Measurements from ENCODE around the gene GOLGA8J. TPM values are rescaled to one million over a fixed set of nuclear protein-coding genes. Genes with fewer than 3 reads are reported as not detected.

GOLGA8J gene
- total and polyA plus RNA-seq, 8 donors = 0.07 to 0.59 (median 0.23) TPM; not detected in 3

GRCh38 chr15:30046430-30046829 is 36.3 kb upstream of the GOLGA8J start:
- peaks cover 0 to 5% (median 0%) of the 10 kb centered on the region in 3 donors for H3K4me1 ChIP-seq
- intact Hi-C loops (cut with DNase I) = no loop called here
- no peak for FAIRE-seq
- WGBS, 2 donors = 60 to 65% methylated on average over 2 of the region's 2 CpGs
- no peaks in the 10 kb centered on the region for H3K36me3 ChIP-seq
- H3K9me3 ChIP-seq = no peaks in the 10 kb centered on the region
- DNase-seq = no peak
- TF ChIP-seq CTCF (IDR thresholded peaks at IDR 0.05) = no peak
- no peak overlapping the region for H3K27ac ChIP-seq
- no peak overlapping the region for H3K4me3 ChIP-seq
- H3K27me3 ChIP-seq = no peaks in the 10 kb centered on the region
- no peak for ATAC-seq

GRCh38 chr15:30055604-30056003 is 27.2 kb upstream of the GOLGA8J start:
- Histone ChIP-seq H3K27me3 (no peaks in the 10 kb centered on the region), H3K4me1 (no peaks in the 10 kb centered on the region), H3K36me3 (no peaks in the 10 kb centered on the region), H3K4me3 (no peak overlapping the region), H3K9me3 (no peaks in the 10 kb centered on the region), H3K27ac (no peak overlapping the region)
- FAIRE-seq (no peak), ATAC-seq (no peak), DNase-seq (no peak)
- intact Hi-C loops (cut with DNase I) = no loop called here
- TF ChIP-seq CTCF (IDR thresholded peaks at IDR 0.05) = no peak
- 79 to 84% methylated on average over 3 of the region's 3 CpGs for WGBS, 2 donors

GRCh38 chr15:30056166-30056565 is 26.6 kb upstream of the GOLGA8J start:
- ATAC-seq = no peak
- no peak for DNase-seq

GRCh38 chr15:30059771-30060170 is 23.0 kb upstream of the GOLGA8J start:
- H3K27ac ChIP-seq = no peak overlapping the region
- no peaks in the 10 kb centered on the region for H3K9me3 ChIP-seq
- no peak for FAIRE-seq
- intact Hi-C loops (cut with DNase I) = no loop called here
- H3K36me3 ChIP-seq = no peaks in the 10 kb centered on the region
- H3K4me1 ChIP-seq = peaks cover 6 to 8% (median 8%) of the 10 kb centered on the region in 3 donors
- H3K4me3 ChIP-seq = no peak overlapping the region
- DNase-seq = no peak
- no peaks in the 10 kb centered on the region for H3K27me3 ChIP-seq
- ATAC-seq = no peak
- no peak for TF ChIP-seq CTCF (IDR thresholded peaks at IDR 0.05)
- WGBS, 2 donors = 86 to 91% methylated on average over 11 of the region's 11 CpGs

More at GRCh38 chr15:30056166-30056565, 26.6 kb upstream of the GOLGA8J start:
- FAIRE-seq = no peak
- no peak overlapping the region for H3K27ac ChIP-seq
- whole genome bisulfite sequencing, 2 donors = 78 to 85% methylated on average over 4 of the region's 4 CpGs
- TF ChIP-seq CTCF (IDR thresholded peaks at IDR 0.05) = no peak
- no peaks in the 10 kb centered on the region for H3K9me3 ChIP-seq
- no peaks in the 10 kb centered on the region for H3K4me1 ChIP-seq
- intact Hi-C loops (cut with DNase I) = no loop called here
- no peaks in the 10 kb centered on the region for H3K36me3 ChIP-seq
- H3K4me3 ChIP-seq = no peak overlapping the region
- no peaks in the 10 kb centered on the region for H3K27me3 ChIP-seq

GRCh38 chr15:30062881-30063280 is 19.9 kb upstream of the GOLGA8J start:
- H3K4me1 ChIP-seq = peaks cover 6 to 8% (median 8%) of the 10 kb centered on the region in 3 donors
- ATAC-seq = no peak
- H3K36me3 ChIP-seq = no peaks in the 10 kb centered on the region
- no peak overlapping the region for H3K4me3 ChIP-seq
- H3K27ac ChIP-seq = no peak overlapping the region
- FAIRE-seq = no peak
- intact Hi-C loops (cut with DNase I) = no loop called here
- H3K9me3 ChIP-seq = no peaks in the 10 kb centered on the region
- no peak for DNase-seq
- no peak for TF ChIP-seq CTCF (IDR thresholded peaks at IDR 0.05)
- WGBS, 2 donors = 96 to 98% methylated on average over 4 of the region's 4 CpGs
- no peaks in the 10 kb centered on the region for H3K27me3 ChIP-seq
